ENCODE measurements around the gene GABRB2.
"Not testable (repeated sequence)": the region's sequence is repeated elsewhere in the genome, so short reads cannot be mapped to it uniquely, and the experiment has no call there.

The GABRB2 gene

GRCh38 chr5:161380486-161380885, 166.0 kb downstream of the GABRB2 start:
- no peak for DNase-seq

- no peak for DNase-seq
These were observed 167.8 kb downstream of the GABRB2 start for GRCh38 chr5:161378701-161379100.

GRCh38 chr5:161376034-161376433, 170.5 kb downstream of the GABRB2 start:
- no peak for DNase-seq

GRCh38 chr5:161373345-161373707, 173.2 kb downstream of the GABRB2 start:
- DNase-seq: no peak

- DNase-seq: no peak
These were observed 173.7 kb downstream of the GABRB2 start for GRCh38 chr5:161372682-161373344.

- DNase-seq: no peak
These were observed 177.5 kb downstream of the GABRB2 start for GRCh38 chr5:161369022-161369421.

- DNase-seq: no peak
These were observed 188.1 kb downstream of the GABRB2 start for GRCh38 chr5:161358446-161358845.

- DNase-seq: no peak
These were observed 202.3 kb downstream of the GABRB2 start for GRCh38 chr5:161344234-161344633.

- DNase-seq: no peak
These were observed 203.6 kb downstream of the GABRB2 start for GRCh38 chr5:161342886-161343285.

GRCh38 chr5:161340012-161340411, 206.5 kb downstream of the GABRB2 start:
- no peak for DNase-seq

GRCh38 chr5:161333194-161333880, 213.2 kb downstream of the GABRB2 start:
- no peak for DNase-seq

- no peak for DNase-seq
These were observed 214.2 kb downstream of the GABRB2 start for GRCh38 chr5:161332343-161332742.

GRCh38 chr5:161314033-161314432, 232.5 kb downstream of the GABRB2 start:
- no peak for DNase-seq

- no peak for DNase-seq
These were observed 233.6 kb downstream of the GABRB2 start for GRCh38 chr5:161312882-161313281.

GRCh38 chr5:161311965-161312364, 234.6 kb downstream of the GABRB2 start:
- no peak for DNase-seq

GRCh38 chr5:161311146-161311708, 235.3 kb downstream of the GABRB2 start:
- no peak for DNase-seq

- DNase-seq: no peak
These were observed 240.1 kb downstream of the GABRB2 start for GRCh38 chr5:161306351-161306995.

GRCh38 chr5:161305601-161306000, 240.9 kb downstream of the GABRB2 start:
- DNase-seq: no peak

GRCh38 chr5:161302559-161302958, 244.0 kb downstream of the GABRB2 start:
- DNase-seq: no peak

- DNase-seq: no peak
These were observed 244.9 kb downstream of the GABRB2 start for GRCh38 chr5:161301586-161301985.

GRCh38 chr5:161299053-161299452, 247.5 kb downstream of the GABRB2 start:
- no peak for DNase-seq

- not testable (repeated sequence) for DNase-seq
These were observed 249.1 kb downstream of the GABRB2 start for GRCh38 chr5:161297388-161297787.

GRCh38 chr5:161295721-161296250, 250.7 kb downstream of the GABRB2 start:
- no peak for DNase-seq

GRCh38 chr5:161288071-161288470, 258.5 kb downstream of the GABRB2 start:
- DNase-seq: no peak

Data from NCI-H2081 treated with DMSO at 0.1 percent for 48 hours (cell line).